SIG-M5 (cell line): ENCODE measurements around the gene PRUNE2.
"Not testable (repeated sequence)": the region's sequence is repeated elsewhere in the genome, so short reads cannot be mapped to it uniquely, and the experiment has no call there.

Experiments used
- DNase-seq: peaks from one replicate; lab custom pipeline; 2025; lab: John Stamatoyannopoulos, UW

The PRUNE2 gene

GRCh38 chr9:76692458-76693129 lies 213.3 kb downstream of the PRUNE2 start:
- no peak for DNase-seq

GRCh38 chr9:76691517-76692313 lies 214.2 kb downstream of the PRUNE2 start:
- no peak for DNase-seq

- no peak for DNase-seq
Measured at GRCh38 chr9:76690973-76691370, 214.9 kb downstream of the PRUNE2 start.

GRCh38 chr9:76690246-76690972 lies 215.5 kb downstream of the PRUNE2 start:
- DNase-seq = no peak

GRCh38 chr9:76688471-76689238 lies 217.3 kb downstream of the PRUNE2 start:
- DNase-seq = no peak

- DNase-seq = no peak
Measured at GRCh38 chr9:76687861-76688391, 218.0 kb downstream of the PRUNE2 start.

- no peak for DNase-seq
Measured at GRCh38 chr9:76686756-76687155, 219.2 kb downstream of the PRUNE2 start.

- DNase-seq = no peak
Measured at GRCh38 chr9:76684213-76684612, 221.7 kb downstream of the PRUNE2 start.

- DNase-seq = no peak
Measured at GRCh38 chr9:76681556-76681955, 224.4 kb downstream of the PRUNE2 start.

GRCh38 chr9:76680716-76681425 lies 225.0 kb downstream of the PRUNE2 start:
- no peak for DNase-seq

- no peak for DNase-seq
Measured at GRCh38 chr9:76677481-76678055, 228.3 kb downstream of the PRUNE2 start.

GRCh38 chr9:76676857-76677256 lies 229.1 kb downstream of the PRUNE2 start:
- DNase-seq = no peak

- no peak for DNase-seq
Measured at GRCh38 chr9:76667521-76667957, 238.4 kb downstream of the PRUNE2 start.

GRCh38 chr9:76665966-76666365 lies 239.9 kb downstream of the PRUNE2 start:
- DNase-seq = not testable (repeated sequence)

- no peak for DNase-seq
Measured at GRCh38 chr9:76665458-76665857, 240.5 kb downstream of the PRUNE2 start.

- no peak for DNase-seq
Measured at GRCh38 chr9:76664120-76664519, 241.8 kb downstream of the PRUNE2 start.

- no peak for DNase-seq
Measured at GRCh38 chr9:76662476-76663281, 243.2 kb downstream of the PRUNE2 start.

GRCh38 chr9:76658510-76659231 lies 247.2 kb downstream of the PRUNE2 start:
- peak; percentile 2 for DNase-seq

- no peak for DNase-seq
Measured at GRCh38 chr9:76657265-76657664, 248.6 kb downstream of the PRUNE2 start.
